ACHN (cell line): ENCODE data around the gene DUS2.

Source experiments
- DNase-seq: peaks from one replicate; pipeline ENCODE4 v3.0.0-alpha.2; 2015
- in situ Hi-C: cut with HindIII; loops from 2 replicates; pipeline ENCODE4 v1.10.0; 2017; ENCODE audit warnings: low sequenced_read_pairs, low pct_ligation_motif_present, low pct_unique_long_range_greater_than_20kb

DUS2 gene

DNA sequence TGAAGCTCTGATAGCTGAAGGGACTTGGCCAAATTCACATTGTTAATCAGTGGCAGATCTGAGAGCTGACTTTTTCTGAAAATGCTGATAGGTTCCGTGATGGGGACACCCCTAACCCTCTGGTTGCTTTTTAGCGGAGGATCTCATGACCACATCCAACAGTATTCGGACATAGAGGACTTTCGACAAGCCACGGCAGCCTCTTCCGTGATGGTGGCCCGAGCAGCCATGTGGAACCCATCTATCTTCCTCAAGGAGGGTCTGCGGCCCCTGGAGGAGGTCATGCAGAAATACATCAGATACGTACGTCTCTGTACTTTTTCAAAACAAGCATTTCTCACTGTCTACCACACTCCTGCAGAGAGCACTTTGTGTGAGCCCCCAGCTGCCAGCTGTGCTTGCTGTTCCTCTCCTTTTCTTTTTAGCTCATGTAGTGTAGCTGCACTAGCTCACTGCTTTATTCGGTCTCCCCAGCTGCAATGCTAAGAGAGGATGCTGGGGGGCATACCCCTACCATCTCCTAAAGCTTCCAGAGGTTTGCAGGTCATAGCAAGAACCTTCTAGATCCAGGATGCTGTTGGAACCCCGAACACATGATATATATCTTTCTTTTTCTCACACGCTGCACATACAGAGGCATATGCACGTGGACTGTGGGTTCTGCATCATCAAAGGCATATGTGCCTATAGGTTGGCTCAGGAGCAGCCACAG lies 47.9 kb downstream of the DUS2 start:
- DNase-seq, result no peak
- in situ Hi-C loops, result no loop called here

DNA sequence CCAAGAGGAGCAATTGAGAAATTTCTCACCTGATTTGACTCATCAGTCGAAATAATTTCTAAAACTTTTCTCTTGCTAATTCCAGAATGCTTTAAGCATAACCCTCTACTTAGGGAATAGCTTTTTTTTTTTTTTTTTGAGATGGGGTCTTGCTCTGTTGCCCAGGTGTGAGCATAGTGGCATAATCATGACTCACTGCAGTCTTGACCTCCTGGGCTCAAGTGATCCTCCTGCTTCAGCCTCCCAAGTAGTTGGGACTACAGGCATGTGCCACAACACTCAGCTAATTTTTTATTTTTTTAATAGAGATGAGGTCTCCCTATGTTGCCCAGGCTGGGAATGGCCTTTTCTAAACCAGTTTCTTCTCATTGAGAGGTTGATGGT lies 48.4 kb downstream of the DUS2 start:
- no peak for DNase-seq
- in situ Hi-C loops, result no loop called here

DNA sequence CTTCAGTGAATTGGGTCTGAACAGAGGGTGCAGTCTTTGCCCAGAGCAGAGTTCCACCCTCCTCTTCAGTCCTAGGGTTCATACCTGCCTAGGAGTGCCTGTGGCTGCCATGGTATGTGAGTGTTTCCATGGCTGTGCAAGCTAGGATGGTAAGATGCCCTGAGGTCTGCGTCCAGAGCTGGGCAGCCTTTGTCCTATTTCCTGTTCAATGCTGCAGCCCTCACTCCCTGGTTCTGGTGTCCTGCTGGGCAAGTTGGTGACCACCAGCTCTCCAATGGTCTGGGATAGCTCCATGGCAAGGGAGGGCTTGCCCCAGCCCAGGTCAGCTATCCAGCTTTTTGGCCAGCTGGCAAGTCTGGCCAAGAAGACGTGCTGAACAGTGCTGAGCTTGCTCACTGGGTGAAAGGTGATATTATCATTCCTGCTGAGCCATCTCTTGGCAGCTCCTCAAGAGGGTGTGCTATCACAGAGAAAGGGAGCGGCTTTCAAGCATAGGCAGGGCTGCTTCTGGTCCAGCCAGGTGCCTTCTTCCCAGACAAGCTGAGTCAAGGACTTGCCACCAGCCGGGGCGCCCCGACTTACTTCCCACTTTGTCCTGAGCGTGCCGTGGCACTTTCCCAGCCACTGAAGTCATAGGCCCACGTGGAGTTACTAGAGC lies 49.1 kb downstream of the DUS2 start:
- DNase-seq, result no peak
- in situ Hi-C loops, result no loop called here

DNA sequence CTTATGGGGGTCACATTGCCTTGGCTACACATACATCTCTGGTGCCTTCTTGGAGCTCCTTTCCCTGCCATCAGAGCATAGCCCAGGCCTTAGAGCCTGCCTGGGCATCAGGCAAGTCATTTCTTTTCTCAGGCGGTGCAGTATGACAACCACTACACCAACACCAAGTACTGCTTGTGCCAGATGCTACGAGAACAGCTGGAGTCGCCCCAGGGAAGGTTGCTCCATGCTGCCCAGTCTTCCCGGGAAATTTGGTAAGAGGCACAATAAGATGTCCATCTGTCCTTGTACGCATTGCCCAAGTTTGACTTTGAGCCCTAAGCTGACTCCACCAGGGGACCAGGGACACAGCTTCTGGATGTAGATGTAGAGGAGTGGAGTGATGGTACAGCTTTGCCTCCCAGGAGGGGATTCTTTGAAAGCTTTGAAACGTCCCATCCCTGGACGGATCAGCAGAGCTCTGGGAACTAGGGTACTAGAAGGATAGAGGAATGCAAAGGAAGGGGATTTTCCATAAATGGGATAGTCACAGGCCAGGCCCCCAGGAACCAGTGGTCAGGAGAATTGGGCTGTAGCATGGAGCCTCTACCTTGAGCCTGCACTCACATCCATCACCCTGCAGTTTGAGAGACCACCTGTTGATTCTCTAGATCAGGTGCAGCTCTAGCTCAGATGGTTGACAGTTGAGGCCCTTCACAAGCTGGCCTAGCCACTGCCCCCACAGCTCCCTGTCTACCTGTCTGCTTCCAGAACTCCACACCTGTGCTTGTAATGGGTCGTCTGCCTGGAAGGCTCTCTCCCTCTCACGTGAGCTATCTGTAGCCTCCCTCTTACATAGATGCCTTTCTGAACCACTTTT lies 51.0 kb downstream of the DUS2 start:
- DNase-seq, result no peak
- in situ Hi-C loops, result no loop called here

DNA sequence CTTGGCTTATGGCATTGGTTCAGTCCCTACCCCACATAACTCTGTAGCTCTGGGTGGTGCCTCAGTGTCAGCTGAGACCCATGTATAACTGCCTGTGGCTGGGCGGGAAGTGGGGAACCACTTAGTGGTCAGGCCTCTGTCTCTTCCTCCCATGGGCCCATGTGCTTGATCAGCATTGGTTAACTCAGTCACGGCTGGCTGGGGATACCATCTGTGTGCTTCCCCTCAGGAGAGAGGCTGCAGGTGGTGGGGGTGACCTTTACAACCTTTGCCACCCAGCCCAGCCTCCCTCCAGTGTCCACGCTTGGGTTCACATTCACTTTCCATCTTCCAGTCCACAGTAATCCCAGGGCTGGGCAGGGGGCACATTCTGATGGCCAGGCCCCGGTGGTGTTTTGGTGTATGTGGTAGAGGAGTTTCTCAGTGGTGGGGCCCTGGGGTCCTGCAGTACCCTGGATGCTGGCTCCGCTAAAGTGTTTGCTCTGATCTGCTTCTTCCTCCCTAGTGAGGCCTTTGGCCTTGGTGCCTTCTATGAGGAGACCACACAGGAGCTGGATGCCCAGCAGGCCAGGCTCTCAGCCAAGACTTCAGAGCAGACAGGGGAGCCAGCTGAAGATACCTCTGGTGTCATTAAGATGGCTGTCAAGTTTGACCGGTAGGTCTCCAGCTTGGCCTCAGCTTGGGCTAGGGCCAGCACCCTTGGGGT lies 51.9 kb downstream of the DUS2 start:
- in situ Hi-C loops, result loop anchor here (25.0 kb wide), 1 partner anchor 262 kb away; no protein-coding TSS in a partner anchor

DNA sequence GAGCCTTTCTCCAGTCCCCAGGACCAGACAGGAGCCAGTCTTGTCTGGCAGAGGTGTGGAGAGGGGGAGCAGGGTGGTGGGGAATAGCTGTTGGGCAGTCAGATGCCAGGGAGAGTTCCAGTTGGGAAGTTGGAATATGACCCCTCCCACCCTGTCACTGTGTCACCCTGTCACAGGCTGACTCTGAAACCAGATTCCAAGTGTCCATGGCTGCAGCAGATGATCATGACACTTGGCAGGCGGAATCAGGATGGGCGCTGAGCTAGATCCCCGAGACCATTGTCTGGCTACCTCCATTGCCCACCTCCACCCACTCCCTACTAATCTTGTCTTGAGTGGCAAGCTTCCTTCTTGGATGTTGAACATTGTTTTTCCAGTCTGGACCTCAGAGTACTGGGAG lies 52.9 kb downstream of the DUS2 start:
- in situ Hi-C loops, result loop anchor here (25.0 kb wide), 1 partner anchor 261 kb away; no protein-coding TSS in a partner anchor

More for the DNA sequence above, 51.9 kb downstream of the DUS2 start:
- no peak for DNase-seq

DNA sequence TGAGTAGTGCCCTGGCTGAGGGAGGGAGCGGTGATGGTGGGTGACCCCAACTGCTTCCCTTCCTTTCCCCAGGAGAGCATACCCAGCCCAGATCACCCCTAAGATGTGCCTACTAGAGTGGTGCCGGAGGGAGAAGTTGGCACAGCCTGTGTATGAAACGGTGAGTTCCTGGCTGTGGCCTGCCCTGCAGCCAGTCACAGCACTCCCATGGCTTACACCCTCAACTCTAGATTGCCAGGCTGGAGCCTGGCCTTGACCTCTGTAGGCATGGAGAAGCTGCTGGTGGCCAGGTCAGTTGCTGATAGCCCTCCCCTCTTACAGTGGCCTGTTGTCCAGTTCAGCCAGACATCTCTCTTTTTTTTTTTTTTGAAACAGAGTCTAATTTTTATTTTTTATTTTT lies 53.5 kb downstream of the DUS2 start:
- in situ Hi-C loops, result loop anchor here (25.0 kb wide), 1 partner anchor 261 kb away; no protein-coding TSS in a partner anchor

More for the DNA sequence above, 52.9 kb downstream of the DUS2 start:
- DNase-seq, result no peak

DNA sequence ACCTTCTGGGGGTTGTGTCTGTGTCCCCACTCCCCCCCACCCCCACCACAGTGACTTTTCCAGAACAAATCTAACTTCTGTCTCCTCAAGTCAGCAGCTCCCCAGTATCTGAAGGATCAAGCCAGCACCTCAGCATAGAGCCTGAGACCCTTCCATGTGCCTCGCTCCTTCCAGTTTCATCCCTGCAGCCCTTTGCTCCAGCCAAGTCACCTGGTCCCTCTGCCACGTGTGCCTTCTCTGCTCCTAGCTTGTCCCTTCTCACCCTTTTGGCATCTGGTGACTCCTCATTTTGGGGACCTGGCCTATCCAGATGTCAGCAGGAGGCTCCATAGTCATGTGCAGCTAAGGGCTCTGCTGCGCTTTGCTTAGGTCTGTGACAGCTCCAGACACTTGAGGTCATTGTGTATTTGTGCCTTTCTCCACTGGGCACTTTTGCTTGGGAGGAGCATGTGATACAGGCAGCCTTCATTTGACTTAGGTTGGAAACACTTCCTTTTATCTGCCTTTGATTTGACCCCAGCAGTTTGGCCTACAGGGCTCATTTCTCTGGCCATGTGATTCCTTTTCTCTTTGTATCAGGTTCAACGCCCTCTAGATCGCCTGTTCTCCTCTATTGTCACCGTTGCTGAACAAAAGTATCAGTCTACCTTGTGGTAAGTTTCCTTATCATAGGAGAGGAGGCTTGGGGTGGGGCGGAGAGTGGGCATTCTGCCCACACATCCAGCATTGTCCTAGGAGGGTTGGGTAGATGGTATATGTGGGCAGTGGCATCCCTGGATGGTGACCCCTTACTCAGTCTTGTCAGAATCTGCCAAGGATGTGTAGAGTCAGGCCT lies 55.0 kb downstream of the DUS2 start:
- in situ Hi-C loops, result loop anchor here (25.0 kb wide), 1 partner anchor 259 kb away; no protein-coding TSS in a partner anchor
- DNase-seq, result no peak

More for the DNA sequence above, 53.5 kb downstream of the DUS2 start:
- DNase-seq, result no peak

DNA sequence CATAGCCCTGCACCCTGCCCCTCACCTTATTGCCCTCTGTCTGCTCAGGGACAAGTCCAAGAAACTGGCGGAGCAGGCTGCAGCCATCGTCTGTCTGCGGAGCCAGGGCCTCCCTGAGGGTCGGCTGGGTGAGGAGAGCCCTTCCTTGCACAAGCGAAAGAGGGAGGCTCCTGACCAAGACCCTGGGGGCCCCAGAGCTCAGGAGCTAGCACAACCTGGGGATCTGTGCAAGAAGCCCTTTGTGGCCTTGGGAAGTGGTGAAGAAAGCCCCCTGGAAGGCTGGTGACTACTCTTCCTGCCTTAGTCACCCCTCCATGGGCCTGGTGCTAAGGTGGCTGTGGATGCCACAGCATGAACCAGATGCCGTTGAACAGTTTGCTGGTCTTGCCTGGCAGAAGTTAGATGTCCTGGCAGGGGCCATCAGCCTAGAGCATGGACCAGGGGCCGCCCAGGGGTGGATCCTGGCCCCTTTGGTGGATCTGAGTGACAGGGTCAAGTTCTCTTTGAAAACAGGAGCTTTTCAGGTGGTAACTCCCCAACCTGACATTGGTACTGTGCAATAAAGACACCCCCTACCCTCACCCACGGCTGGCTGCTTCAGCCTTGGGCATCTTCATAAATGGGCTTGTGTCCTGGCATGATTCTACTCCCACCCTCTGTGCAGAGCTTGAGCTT lies 55.8 kb downstream of the DUS2 start:
- DNase-seq, result no peak
- in situ Hi-C loops, result loop anchor here (25.0 kb wide), 1 partner anchor 258 kb away; no protein-coding TSS in a partner anchor

DNA sequence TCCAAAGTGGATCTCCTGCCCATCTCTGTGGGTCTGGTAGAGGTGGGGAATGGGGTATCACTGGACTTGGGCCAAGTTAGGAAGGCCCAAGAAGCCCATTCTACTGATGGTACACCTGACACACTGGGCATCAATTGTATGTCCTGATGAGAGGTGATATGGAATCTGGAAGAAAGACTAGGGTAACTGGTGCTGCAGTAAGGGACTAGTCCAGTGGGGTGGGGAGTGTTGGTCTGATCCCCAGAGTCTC lies 56.2 kb downstream of the DUS2 start:
- in situ Hi-C loops, result loop anchor here (25.0 kb wide), 1 partner anchor 258 kb away; no protein-coding TSS in a partner anchor
- DNase-seq, result no peak

DNA sequence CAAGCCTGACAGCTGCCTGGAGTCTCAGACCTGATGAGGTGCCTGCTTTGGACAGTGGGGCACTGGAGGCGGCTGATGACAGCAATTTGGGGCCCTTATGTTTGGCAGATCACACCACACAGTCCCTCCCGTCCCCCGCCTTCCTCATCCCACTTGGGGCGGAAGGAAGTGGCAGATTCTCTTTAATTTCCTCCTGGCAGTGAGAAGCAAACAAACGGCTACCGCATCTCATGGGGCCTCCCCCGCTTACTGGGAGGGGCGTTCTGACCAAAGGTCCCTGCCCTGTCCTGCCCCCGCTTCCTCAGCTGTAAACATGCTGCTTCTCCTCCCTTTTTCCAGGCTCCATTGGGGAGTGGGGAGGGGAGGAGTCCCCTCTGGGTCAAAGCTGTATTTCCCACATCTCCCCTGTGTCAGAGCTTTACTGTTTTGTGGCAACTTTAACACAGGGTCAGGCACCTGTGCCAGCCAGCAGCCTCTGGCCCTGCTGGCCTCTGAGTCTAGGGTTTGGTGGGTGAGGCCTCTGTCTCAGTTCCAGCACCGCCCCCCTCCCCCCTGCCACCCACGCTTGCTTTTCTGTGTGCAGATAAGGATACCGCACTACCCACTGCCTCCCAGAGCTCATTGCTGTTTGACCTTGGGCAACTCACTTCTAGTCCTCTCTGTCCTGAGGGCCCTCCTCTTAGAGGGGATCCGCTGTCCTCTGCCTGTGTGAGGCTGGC lies 56.7 kb downstream of the DUS2 start:
- in situ Hi-C loops, result loop anchor here (25.0 kb wide), 1 partner anchor 258 kb away; no protein-coding TSS in a partner anchor
- no peak for DNase-seq

DNA sequence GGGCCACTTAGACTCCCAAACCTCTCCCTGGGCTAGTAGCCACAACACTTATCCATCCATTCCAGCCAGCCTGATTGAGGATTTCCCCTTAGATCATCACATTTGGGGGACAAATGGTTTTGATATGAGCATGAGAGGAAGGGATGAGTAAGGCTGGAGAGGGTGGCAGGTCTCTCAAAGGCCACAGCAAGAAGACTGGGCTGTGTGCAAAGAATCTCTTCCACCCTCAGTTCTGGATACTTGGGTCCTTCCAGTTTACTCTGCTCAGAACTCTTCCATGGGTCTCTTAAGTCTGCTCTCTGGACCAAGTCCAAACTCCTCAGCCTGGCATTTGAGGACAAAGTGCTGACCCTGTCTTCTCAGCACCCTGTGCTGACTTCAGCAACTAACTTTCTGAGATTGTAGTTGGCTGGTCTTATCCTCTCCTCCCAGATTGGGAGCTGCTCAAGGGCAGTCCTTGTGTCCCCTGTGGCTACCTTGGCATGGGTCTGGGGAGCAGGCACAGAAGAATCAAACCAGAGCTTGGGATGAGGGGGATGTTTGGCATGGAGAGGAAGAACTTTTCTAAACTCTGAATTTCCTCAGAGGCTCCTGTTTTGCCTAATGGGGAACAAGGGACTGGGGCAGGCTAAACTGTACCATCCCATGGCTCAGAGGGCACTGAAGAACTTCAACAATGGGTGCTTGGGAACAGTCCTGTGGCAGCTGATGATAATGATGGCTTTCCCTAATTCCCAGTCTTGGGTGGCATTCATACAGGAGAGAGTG lies 59.0 kb downstream of the DUS2 start:
- in situ Hi-C loops, result loop anchor here (25.0 kb wide), 1 partner anchor 255 kb away; no protein-coding TSS in a partner anchor
- no peak for DNase-seq

DNA sequence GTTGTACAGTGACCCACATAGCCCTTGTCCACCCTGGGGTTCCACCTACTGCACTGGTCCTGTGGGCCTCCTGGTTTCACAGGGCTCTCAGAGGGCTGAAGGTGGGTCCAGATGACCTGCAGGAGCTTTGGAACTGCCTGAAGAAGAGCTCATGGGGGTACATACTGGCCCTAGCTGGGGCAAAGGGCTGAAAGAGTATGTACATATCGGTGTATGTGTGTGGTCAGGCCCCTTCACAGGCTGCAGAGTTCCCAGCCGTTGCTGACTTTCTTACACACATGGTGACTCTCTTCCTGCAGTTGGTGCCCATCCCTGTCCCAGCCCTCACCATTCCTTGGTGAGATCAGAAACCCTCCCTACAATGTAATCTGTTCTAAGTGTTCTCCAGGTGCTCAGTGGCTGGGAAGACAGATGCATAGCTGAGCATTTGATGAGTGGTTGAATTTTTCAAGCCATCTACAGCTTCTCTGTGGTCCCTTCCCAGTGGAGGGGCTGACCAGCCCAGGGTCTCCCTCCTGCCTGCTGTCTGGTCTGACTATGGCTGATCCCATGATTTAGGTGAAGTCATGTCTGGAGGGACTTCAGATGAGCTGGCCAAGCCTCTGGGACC lies 59.6 kb downstream of the DUS2 start:
- in situ Hi-C loops, result loop anchor here (25.0 kb wide), 1 partner anchor 255 kb away; no protein-coding TSS in a partner anchor
- no peak for DNase-seq

DNA sequence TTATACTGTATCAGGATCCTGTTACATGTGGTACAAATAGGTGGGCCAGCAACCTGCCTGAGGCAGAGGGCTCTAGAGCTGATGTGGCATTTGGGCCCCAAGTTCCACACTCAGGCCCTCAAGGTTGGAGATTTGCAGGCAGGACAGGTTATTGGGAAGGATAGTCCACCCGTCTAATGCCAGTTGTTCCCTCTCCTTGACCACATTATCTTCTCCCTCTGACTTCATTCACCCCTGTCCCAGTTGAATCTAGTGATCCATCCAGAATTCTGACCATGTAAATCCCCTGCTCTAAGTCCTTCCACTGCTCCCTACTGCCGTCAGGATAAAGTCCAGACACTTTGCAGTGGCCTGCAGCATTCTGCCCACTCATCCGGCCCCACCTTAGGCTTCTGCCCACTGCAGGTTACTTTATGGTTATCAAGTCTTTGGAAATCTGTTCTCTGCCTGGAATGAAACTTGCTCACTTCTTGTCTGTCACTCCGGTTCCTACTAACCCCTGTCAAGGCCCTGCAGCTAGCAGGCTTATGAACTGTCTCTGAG lies 60.2 kb downstream of the DUS2 start:
- no peak for DNase-seq
- in situ Hi-C loops, result loop anchor here (25.0 kb wide), 1 partner anchor 254 kb away; no protein-coding TSS in a partner anchor

DNA sequence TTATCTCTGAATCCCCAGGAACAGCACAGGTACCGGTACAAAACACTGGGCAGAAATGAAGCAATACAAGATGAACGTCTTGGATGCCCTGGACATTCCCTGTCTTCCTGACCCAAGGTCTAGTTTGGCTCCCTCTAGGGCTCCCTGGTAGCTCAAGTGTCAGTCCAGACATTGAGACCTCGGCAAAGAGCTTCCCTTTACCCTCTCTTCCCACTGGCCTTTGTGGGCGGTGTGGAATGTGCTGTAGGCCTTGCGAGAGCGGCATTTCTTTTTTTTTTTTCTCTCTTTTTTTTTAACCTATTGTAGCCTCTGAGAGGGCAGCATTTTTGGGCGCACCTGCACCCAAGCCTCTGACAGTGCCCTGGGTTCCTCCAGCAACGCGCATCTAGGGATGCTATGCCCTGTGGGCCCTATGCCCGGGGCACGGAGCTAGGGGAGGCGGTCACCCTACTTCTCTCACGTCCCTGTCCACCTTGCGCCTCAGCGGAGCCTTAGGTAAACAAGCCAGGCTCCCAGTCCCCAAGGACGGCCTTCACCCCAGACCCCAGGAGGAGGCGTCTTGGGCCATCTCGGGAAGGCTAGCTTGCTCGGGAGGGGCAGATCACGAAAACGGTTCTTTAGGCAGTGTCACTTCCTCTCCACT lies 60.9 kb downstream of the DUS2 start:
- in situ Hi-C loops, result loop anchor here (25.0 kb wide), 1 partner anchor 253 kb away; no protein-coding TSS in a partner anchor
- DNase-seq, result no peak
